ENCODE data around the gene CLASP1. TPM values are rescaled to one million over a fixed set of nuclear protein-coding genes. Genes with fewer than 3 reads are reported as not detected.
A peak's percentile ranks its signal among the peaks of the same experiment; 100 is the strongest.

Gene CLASP1
- total RNA-seq, 2 donors from 2014 or later = 87.0 to 88.3 TPM

DNA sequence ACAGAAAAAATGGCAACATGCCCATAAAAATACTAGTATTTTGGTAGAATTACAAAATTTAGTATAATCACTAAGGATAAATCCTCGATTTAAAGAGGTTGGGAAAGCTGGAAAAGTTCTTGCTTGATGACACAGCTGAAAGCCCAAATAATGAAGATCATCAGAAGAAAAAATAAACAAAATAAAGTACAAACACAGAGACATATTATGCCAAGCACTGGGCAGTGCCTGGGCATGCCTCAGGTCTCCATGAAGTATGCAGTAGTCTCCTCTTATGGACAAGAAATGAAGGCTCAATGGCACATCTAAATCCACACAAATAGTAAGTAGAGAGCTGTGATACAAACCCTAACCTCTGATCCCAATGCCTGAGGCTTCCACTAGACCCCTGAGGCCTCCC lies 60.9 kb downstream of the CLASP1 start:
- Histone ChIP-seq H3K9me3 (ENCODE audit: control insufficient read depth, low read length) (no peaks in the 10 kb centered on the region), H3K9ac (ENCODE audit: extremely low read depth, low read length, poor library complexity, severe bottlenecking) (no peak overlapping the region), H3K4me1 (ENCODE audit: control insufficient read depth, insufficient read depth, low read length) (no peaks in the 10 kb centered on the region), H3K36me3 (ENCODE audit: control insufficient read depth, insufficient read depth, low read length) (peaks cover 9% of the 10 kb centered on the region), H3K27ac (ENCODE audit: low read depth, low read length) (no peak overlapping the region), H3K4me3 (ENCODE audit: low read length) (no peak overlapping the region), H3K27me3 (ENCODE audit: control insufficient read depth, insufficient read depth, low read length, poor library complexity, severe bottlenecking) (no peaks in the 10 kb centered on the region)
- no peak overlapping the region for H3K4me3 Mint-ChIP-seq
- peaks cover 12% of the 10 kb centered on the region for H3K36me3 Mint-ChIP-seq (ENCODE audit: low read depth)
- 100% methylated on average over 1 of the region's 1 CpG; no CpG with 5 or more reads in 1 of the 2 experiments for WGBS, 2 experiments (ENCODE audit: insufficient coverage in 1 of 2, insufficient read length in 1 of 2)
- H3K27ac Mint-ChIP-seq = peak overlapping the region; percentile 26
- DNase-seq = no peak
- H3K4me1 Mint-ChIP-seq = peaks cover 8% of the 10 kb centered on the region
- H3K27me3 Mint-ChIP-seq (ENCODE audit: insufficient read depth) = no peaks in the 10 kb centered on the region
- TF ChIP-seq, protein P1, sequence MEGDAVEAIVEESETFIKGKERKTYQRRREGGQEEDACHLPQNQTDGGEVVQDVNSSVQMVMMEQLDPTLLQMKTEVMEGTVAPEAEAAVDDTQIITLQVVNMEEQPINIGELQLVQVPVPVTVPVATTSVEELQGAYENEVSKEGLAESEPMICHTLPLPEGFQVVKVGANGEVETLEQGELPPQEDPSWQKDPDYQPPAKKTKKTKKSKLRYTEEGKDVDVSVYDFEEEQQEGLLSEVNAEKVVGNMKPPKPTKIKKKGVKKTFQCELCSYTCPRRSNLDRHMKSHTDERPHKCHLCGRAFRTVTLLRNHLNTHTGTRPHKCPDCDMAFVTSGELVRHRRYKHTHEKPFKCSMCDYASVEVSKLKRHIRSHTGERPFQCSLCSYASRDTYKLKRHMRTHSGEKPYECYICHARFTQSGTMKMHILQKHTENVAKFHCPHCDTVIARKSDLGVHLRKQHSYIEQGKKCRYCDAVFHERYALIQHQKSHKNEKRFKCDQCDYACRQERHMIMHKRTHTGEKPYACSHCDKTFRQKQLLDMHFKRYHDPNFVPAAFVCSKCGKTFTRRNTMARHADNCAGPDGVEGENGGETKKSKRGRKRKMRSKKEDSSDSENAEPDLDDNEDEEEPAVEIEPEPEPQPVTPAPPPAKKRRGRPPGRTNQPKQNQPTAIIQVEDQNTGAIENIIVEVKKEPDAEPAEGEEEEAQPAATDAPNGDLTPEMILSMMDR (conservative IDR thresholded peaks at IDR 0.05) = no peak
- H3K9me3 Mint-ChIP-seq = no peaks in the 10 kb centered on the region

DNA sequence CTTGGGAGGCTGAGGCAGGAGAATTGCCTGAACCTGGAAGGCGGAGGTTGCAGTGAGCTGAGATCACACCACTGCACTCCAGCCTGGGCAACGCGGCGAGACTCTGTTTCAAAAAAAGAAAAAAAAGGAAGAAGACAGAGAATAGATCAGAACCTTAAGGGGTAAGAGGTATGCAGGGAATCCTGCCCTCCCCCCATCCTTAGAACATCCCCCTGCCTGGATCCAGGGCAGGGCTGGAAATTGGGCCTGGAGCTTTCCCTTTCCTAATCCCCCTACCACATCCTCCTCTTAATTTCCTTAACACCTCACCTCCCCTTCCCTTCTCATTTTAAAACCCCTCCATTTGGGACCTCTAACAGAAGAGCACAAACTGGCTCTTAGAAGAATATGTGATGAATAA lies 62.1 kb downstream of the CLASP1 start:
- no peak overlapping the region for H3K4me3 Mint-ChIP-seq
- H3K27me3 Mint-ChIP-seq (ENCODE audit: insufficient read depth) = no peaks in the 10 kb centered on the region
- WGBS, 2 experiments (ENCODE audit: insufficient coverage in 1 of 2, insufficient read length in 1 of 2) = 98% methylated on average over 4 of the region's 4 CpGs; no CpG with 5 or more reads in 1 of the 2 experiments
- H3K36me3 ChIP-seq (ENCODE audit: control insufficient read depth, insufficient read depth, low read length) = peaks cover 9% of the 10 kb centered on the region
- H3K4me3 ChIP-seq (ENCODE audit: low read length) = no peak overlapping the region
- DNase-seq = no peak
- H3K27ac Mint-ChIP-seq = peak overlapping the region; percentile 41
- TF ChIP-seq, protein P1 (conservative IDR thresholded peaks at IDR 0.05) = no peak
- no peak overlapping the region for H3K27ac ChIP-seq (ENCODE audit: low read depth, low read length)
- no peaks in the 10 kb centered on the region for H3K27me3 ChIP-seq (ENCODE audit: control insufficient read depth, insufficient read depth, low read length, poor library complexity, severe bottlenecking)
- H3K36me3 Mint-ChIP-seq (ENCODE audit: low read depth) = peaks cover 8% of the 10 kb centered on the region
- no peaks in the 10 kb centered on the region for H3K4me1 ChIP-seq (ENCODE audit: control insufficient read depth, insufficient read depth, low read length)
- no peaks in the 10 kb centered on the region for H3K9me3 ChIP-seq (ENCODE audit: control insufficient read depth, low read length)
- H3K9ac ChIP-seq (ENCODE audit: extremely low read depth, low read length, poor library complexity, severe bottlenecking) = no peak overlapping the region
- peaks cover 8% of the 10 kb centered on the region for H3K4me1 Mint-ChIP-seq
- no peaks in the 10 kb centered on the region for H3K9me3 Mint-ChIP-seq

DNA sequence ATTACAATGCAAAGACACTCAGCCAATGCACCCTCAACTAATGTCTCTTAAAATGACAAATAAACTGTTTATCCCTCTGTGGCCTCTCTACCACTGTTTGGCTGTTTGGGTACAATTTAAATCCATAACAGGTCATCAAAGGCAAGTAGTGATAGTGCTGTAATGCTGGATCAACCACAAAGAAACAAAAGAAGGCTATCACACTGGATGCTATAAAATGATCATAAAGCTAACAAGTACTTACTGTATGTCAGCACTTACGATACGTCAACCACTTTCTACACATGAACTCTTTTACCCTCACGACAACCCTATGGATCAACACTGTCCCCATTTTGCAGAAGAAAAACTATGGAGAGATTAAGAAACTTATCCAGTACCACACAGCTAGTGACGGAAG lies 64.5 kb downstream of the CLASP1 start:
- H3K27ac Mint-ChIP-seq = no peak overlapping the region
- no peaks in the 10 kb centered on the region for H3K27me3 ChIP-seq (ENCODE audit: control insufficient read depth, insufficient read depth, low read length, poor library complexity, severe bottlenecking)

More for the DNA sequence above, 64.5 kb downstream of the CLASP1 start:
- Histone ChIP-seq H3K4me3 (ENCODE audit: low read length) (no peak overlapping the region), H3K36me3 (ENCODE audit: control insufficient read depth, insufficient read depth, low read length) (peaks cover 5% of the 10 kb centered on the region), H3K4me1 (ENCODE audit: control insufficient read depth, insufficient read depth, low read length) (no peaks in the 10 kb centered on the region), H3K9me3 (ENCODE audit: control insufficient read depth, low read length) (no peaks in the 10 kb centered on the region), H3K9ac (ENCODE audit: extremely low read depth, low read length, poor library complexity, severe bottlenecking) (no peak overlapping the region), H3K27ac (ENCODE audit: low read depth, low read length) (no peak overlapping the region)
- Mint-ChIP-seq H3K4me3 (no peak overlapping the region), H3K4me1 (peaks cover 4% of the 10 kb centered on the region), H3K27me3 (ENCODE audit: insufficient read depth) (no peaks in the 10 kb centered on the region), H3K9me3 (no peaks in the 10 kb centered on the region), H3K36me3 (ENCODE audit: low read depth) (peaks cover 8% of the 10 kb centered on the region)
- TF ChIP-seq, protein P1 (conservative IDR thresholded peaks at IDR 0.05) = no peak
- no peak for DNase-seq
- 93% methylated on average over 4 of the region's 4 CpGs; no CpG with 5 or more reads in 1 of the 2 experiments for WGBS, 2 experiments (ENCODE audit: insufficient coverage in 1 of 2, insufficient read length in 1 of 2)
